Osteoblast (primary cell): ENCODE results near the gene SFRP2. TPM values are rescaled to one million over a fixed set of nuclear protein-coding genes. Genes with fewer than 3 reads are reported as not detected.

Experiments used
- DNase-seq: peaks from one replicate; pipeline ENCODE4 v3.0.0; 2011; ENCODE audit warnings: low spot score, mixed read lengths; ENCODE audit not compliant: insufficient read length; ENCODE audit errors: missing footprints
- H2AFZ ChIP-seq: 2 replicates; pipeline ENCODE4 v1.6.0; 2011; ENCODE audit warnings: mild to moderate bottlenecking, low read length
- H3K27ac ChIP-seq: 2 replicates; pipeline ENCODE4 v1.5.1; 2011; ENCODE audit warnings: mild to moderate bottlenecking, low read depth, low read length, moderate library complexity
- H3K27me3 ChIP-seq: 2 replicates; pipeline ENCODE4 v1.6.0; 2012; ENCODE audit warnings: mild to moderate bottlenecking, control low read depth, inconsistent platforms, low read length, moderate library complexity; ENCODE audit not compliant: insufficient read depth
- H3K36me3 ChIP-seq: 2 replicates; pipeline ENCODE4 v1.5.1; 2011; ENCODE audit warnings: mild to moderate bottlenecking, low read length, control low read depth, moderate library complexity; ENCODE audit not compliant: insufficient read depth
- H3K4me1 ChIP-seq: 2 replicates; pipeline ENCODE4 v1.5.1; 2011; ENCODE audit warnings: mild to moderate bottlenecking, low read length, control low read depth, moderate library complexity; ENCODE audit not compliant: insufficient read depth
- H3K4me2 ChIP-seq: 2 replicates; pipeline ENCODE4 v1.6.0; 2011; ENCODE audit warnings: mild to moderate bottlenecking, low read length; ENCODE audit not compliant: insufficient read depth
- H3K4me3 ChIP-seq: fragments of 200-600 bp; sonication (generic); 3 replicates; pipeline ENCODE4 v1.5.1; 2012; ENCODE audit warnings: mild to moderate bottlenecking, low read length, inconsistent platforms; ENCODE audit not compliant: insufficient read depth
- H3K79me2 ChIP-seq: 2 replicates; pipeline ENCODE4 v1.6.0; 2012; ENCODE audit warnings: mild to moderate bottlenecking, low read length, control low read depth, inconsistent platforms; ENCODE audit not compliant: insufficient read depth
- H3K9me3 ChIP-seq: 2 replicates; pipeline ENCODE4 v1.5.1; 2011; ENCODE audit warnings: low read depth, low read length, control low read depth
- H4K20me1 ChIP-seq: 2 replicates; pipeline ENCODE4 v1.6.0; 2012; ENCODE audit warnings: mild to moderate bottlenecking, low read length, control low read depth; ENCODE audit not compliant: insufficient read depth
- CTCF ChIP-seq: IDR thresholded peaks from 2 replicates; pipeline ENCODE4 v1.5.1; 2011; ENCODE audit warnings: mild to moderate bottlenecking, low read depth, low read length, moderate library complexity; ENCODE audit errors: extremely low read depth
- total RNA-seq: library from RNA; depleted of rRNA; stranded (reverse); fragments of >200 nt; gene quantifications from 2 replicates; pipeline ENCODE4 v1.2.3, GENCODE V29; 2012

Gene SFRP2
- total RNA-seq, 1 donor = not detected

- DNase-seq = peak; percentile 77
- TF ChIP-seq CTCF = no peak
- Histone ChIP-seq H3K27ac (no peak overlapping the region), H3K4me3 (no peak overlapping the region), H3K4me1 (no peaks in the 10 kb centered on the region), H3K27me3 (peaks cover 61% of the 10 kb centered on the region), H3K79me2 (no peaks in the 10 kb centered on the region), H3K9me3 (no peaks in the 10 kb centered on the region), H2AFZ (no peak overlapping the region), H3K36me3 (no peaks in the 10 kb centered on the region), H3K4me2 (peak overlapping the region; percentile 43), H4K20me1 (no peaks in the 10 kb centered on the region)
Observed at GRCh38 chr4:153791746-153792617, 3.1 kb upstream of the SFRP2 start.

- Histone ChIP-seq H4K20me1 (no peaks in the 10 kb centered on the region), H3K9me3 (no peaks in the 10 kb centered on the region), H3K36me3 (no peaks in the 10 kb centered on the region), H3K4me3 (no peak overlapping the region), H3K4me1 (no peaks in the 10 kb centered on the region), H3K4me2 (no peak overlapping the region), H3K27ac (no peak overlapping the region), H3K27me3 (peaks cover 61% of the 10 kb centered on the region), H2AFZ (no peak overlapping the region), H3K79me2 (no peaks in the 10 kb centered on the region)
- DNase-seq = peak; percentile 77
- TF ChIP-seq CTCF = no peak
Observed at GRCh38 chr4:153790962-153791551, 2.2 kb upstream of the SFRP2 start.

GRCh38 chr4:153790500-153790865, 1.6 kb upstream of the SFRP2 start:
- Histone ChIP-seq H3K4me3 (no peak overlapping the region), H3K4me1 (no peaks in the 10 kb centered on the region), H3K4me2 (no peak overlapping the region), H2AFZ (no peak overlapping the region), H4K20me1 (no peaks in the 10 kb centered on the region), H3K36me3 (no peaks in the 10 kb centered on the region), H3K27ac (no peak overlapping the region), H3K27me3 (peaks cover 61% of the 10 kb centered on the region), H3K79me2 (no peaks in the 10 kb centered on the region), H3K9me3 (no peaks in the 10 kb centered on the region)
- DNase-seq = no peak
- TF ChIP-seq CTCF = no peak

GRCh38 chr4:153789741-153790499, 1.0 kb upstream of the SFRP2 start:
- H3K79me2 ChIP-seq = no peaks in the 10 kb centered on the region
- no peak overlapping the region for H3K4me3 ChIP-seq
- TF ChIP-seq CTCF = no peak
- no peaks in the 10 kb centered on the region for H3K9me3 ChIP-seq
- peaks cover 61% of the 10 kb centered on the region for H3K27me3 ChIP-seq
- H2AFZ ChIP-seq = no peak overlapping the region
- no peak overlapping the region for H3K27ac ChIP-seq
- no peak overlapping the region for H3K4me2 ChIP-seq
- H3K4me1 ChIP-seq = no peaks in the 10 kb centered on the region
- no peaks in the 10 kb centered on the region for H3K36me3 ChIP-seq
- peak; percentile 77 for DNase-seq
- no peaks in the 10 kb centered on the region for H4K20me1 ChIP-seq
